Inflammatory macrophage treated with lipopolysaccharide for 1 hour (primary cell): ENCODE data around the gene VSTM2L.

Experiments
- DNase-seq, 2 donors: peaks; one replicate each; pipeline ENCODE4 v3.0.0-alpha.2; 2020 to 2022

The VSTM2L gene

GRCh38 chr20:37901654-37902503, 1.0 kb upstream of the VSTM2L start:
- DNase-seq, result peak; percentile 30 to 53

- no peak for DNase-seq
Measured at GRCh38 chr20:37903317-37904007, 535 bp downstream of the VSTM2L start.

GRCh38 chr20:37904008-37904642, 1.2 kb downstream of the VSTM2L start:
- DNase-seq, result no peak

- DNase-seq, result no peak
Measured at GRCh38 chr20:37904845-37905373, 2.0 kb downstream of the VSTM2L start.

- no peak for DNase-seq
Measured at GRCh38 chr20:37905671-37906613, 3.0 kb downstream of the VSTM2L start.

- no peak for DNase-seq
Measured at GRCh38 chr20:37907330-37907676, 4.4 kb downstream of the VSTM2L start.

GRCh38 chr20:37907677-37908401, 4.9 kb downstream of the VSTM2L start:
- no peak for DNase-seq

GRCh38 chr20:37911261-37911660, 8.3 kb downstream of the VSTM2L start:
- no peak for DNase-seq

GRCh38 chr20:37911838-37912281, 8.9 kb downstream of the VSTM2L start:
- peak in 1 of 2 donors; percentile 34 for DNase-seq

- no peak for DNase-seq
Measured at GRCh38 chr20:37912874-37913273, 9.9 kb downstream of the VSTM2L start.

GRCh38 chr20:37913567-37914366, 10.8 kb downstream of the VSTM2L start:
- no peak for DNase-seq

- no peak for DNase-seq
Measured at GRCh38 chr20:37914367-37914671, 11.4 kb downstream of the VSTM2L start.

GRCh38 chr20:37914672-37915433, 11.9 kb downstream of the VSTM2L start:
- no peak for DNase-seq

GRCh38 chr20:37915434-37915787, 12.5 kb downstream of the VSTM2L start:
- DNase-seq, result no peak

- no peak for DNase-seq
Measured at GRCh38 chr20:37915800-37916570, 13.1 kb downstream of the VSTM2L start.

GRCh38 chr20:37917461-37917860, 14.5 kb downstream of the VSTM2L start:
- no peak for DNase-seq

- no peak for DNase-seq
Measured at GRCh38 chr20:37918035-37918434, 15.1 kb downstream of the VSTM2L start.

- DNase-seq, result no peak
Measured at GRCh38 chr20:37919389-37920040, 16.6 kb downstream of the VSTM2L start.

- DNase-seq, result no peak
Measured at GRCh38 chr20:37920270-37920669, 17.3 kb downstream of the VSTM2L start.
